Stimulated activated naive CD8-positive, alpha-beta T cell treated with anti-CD3 and anti-CD28 coated beads, Interleukin-15, Interleukin-2, amounts not matched to agents 100 ng/mL and 50 ng/mL, for 24 hours (primary cell): ENCODE results near the gene PCBP3.
A peak's percentile ranks its signal among the peaks of the same experiment; 100 is the strongest.

Experiments
- H3K27ac Mint-ChIP-seq: one replicate; pipeline ENCODE4 v1.8.0; 2021; ENCODE audit warnings: mild to moderate bottlenecking, mixed read lengths
- H3K27me3 Mint-ChIP-seq: one replicate; pipeline ENCODE4 v1.8.0; 2021; ENCODE audit warnings: mixed read lengths
- H3K36me3 Mint-ChIP-seq: one replicate; pipeline ENCODE4 v1.8.0; 2021; ENCODE audit warnings: low read depth, mixed read lengths
- H3K4me1 Mint-ChIP-seq: one replicate; pipeline ENCODE4 v1.8.0; 2021; ENCODE audit warnings: low read depth, mixed read lengths
- H3K4me3 Mint-ChIP-seq: one replicate; pipeline ENCODE4 v1.8.0; 2021; ENCODE audit warnings: mild to moderate bottlenecking, mixed read lengths
- H3K9me3 Mint-ChIP-seq: one replicate; pipeline ENCODE4 v1.8.0; 2021; ENCODE audit warnings: mixed read lengths

PCBP3 gene

GRCh38 chr21:45736690-45737484, 93.4 kb downstream of the PCBP3 start:
- H3K4me1 Mint-ChIP-seq: peaks cover 6% of the 10 kb centered on the region
- no peak overlapping the region for H3K27ac Mint-ChIP-seq
- H3K27me3 Mint-ChIP-seq: peaks cover 4% of the 10 kb centered on the region
- H3K4me3 Mint-ChIP-seq: no peak overlapping the region
- H3K9me3 Mint-ChIP-seq: no peaks in the 10 kb centered on the region
- H3K36me3 Mint-ChIP-seq: no peaks in the 10 kb centered on the region

GRCh38 chr21:45737485-45738166, 94.1 kb downstream of the PCBP3 start:
- Mint-ChIP-seq H3K27me3 (peaks cover 4% of the 10 kb centered on the region), H3K9me3 (no peaks in the 10 kb centered on the region), H3K4me3 (no peak overlapping the region), H3K27ac (peak overlapping the region; percentile 46), H3K4me1 (peaks cover 13% of the 10 kb centered on the region), H3K36me3 (no peaks in the 10 kb centered on the region)

DNA sequence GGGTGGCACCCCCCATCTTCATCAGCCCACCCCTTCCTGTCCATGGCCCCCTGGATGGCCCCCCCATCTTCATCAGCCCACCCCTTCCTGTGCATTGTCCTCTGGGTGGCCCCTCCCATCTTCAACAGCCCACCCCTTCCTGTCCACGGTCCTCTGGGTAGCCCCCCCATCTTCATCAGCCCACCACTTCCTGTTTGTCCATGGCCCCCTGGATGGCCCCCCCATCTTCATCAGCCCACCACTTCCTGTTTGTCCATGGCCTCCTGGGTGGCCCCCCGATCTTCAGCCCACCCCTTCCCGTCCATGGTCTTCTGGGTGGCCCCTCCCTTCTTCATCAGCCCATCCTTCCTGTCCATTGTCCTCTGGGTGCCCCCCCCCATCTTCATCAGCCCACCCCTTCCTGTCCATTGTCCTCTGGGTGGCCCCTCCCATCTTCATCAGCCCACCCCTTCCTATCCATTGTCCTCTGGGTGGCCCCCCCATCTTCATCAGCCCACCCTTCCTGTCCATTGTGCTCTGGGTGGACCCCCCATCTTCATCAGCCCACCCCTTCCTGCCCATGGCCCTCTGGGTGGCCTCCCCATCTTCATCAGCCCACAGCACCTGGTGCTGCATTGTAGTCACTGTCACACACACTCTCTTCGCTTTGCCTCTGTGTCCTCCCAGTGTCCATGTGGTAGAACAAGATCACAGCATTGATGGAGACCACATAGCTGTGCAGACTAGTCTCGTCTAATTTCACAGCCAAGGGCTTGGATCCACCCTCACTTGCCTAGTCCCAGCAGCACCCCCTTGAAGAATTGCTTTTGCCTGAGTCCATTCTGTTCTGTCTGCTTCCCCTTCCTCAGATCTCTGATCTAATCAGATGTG, 95.9 kb downstream of the PCBP3 start:
- H3K4me1 Mint-ChIP-seq: peaks cover 15% of the 10 kb centered on the region
- H3K27ac Mint-ChIP-seq: no peak overlapping the region
- H3K4me3 Mint-ChIP-seq: no peak overlapping the region
- no peaks in the 10 kb centered on the region for H3K36me3 Mint-ChIP-seq
- no peaks in the 10 kb centered on the region for H3K9me3 Mint-ChIP-seq
- no peaks in the 10 kb centered on the region for H3K27me3 Mint-ChIP-seq

- H3K4me1 Mint-ChIP-seq: peaks cover 15% of the 10 kb centered on the region
- H3K36me3 Mint-ChIP-seq: no peaks in the 10 kb centered on the region
- no peak overlapping the region for H3K27ac Mint-ChIP-seq
- no peak overlapping the region for H3K4me3 Mint-ChIP-seq
- no peaks in the 10 kb centered on the region for H3K27me3 Mint-ChIP-seq
- H3K9me3 Mint-ChIP-seq: no peaks in the 10 kb centered on the region
Observed at GRCh38 chr21:45740088-45740440, 96.5 kb downstream of the PCBP3 start.

DNA sequence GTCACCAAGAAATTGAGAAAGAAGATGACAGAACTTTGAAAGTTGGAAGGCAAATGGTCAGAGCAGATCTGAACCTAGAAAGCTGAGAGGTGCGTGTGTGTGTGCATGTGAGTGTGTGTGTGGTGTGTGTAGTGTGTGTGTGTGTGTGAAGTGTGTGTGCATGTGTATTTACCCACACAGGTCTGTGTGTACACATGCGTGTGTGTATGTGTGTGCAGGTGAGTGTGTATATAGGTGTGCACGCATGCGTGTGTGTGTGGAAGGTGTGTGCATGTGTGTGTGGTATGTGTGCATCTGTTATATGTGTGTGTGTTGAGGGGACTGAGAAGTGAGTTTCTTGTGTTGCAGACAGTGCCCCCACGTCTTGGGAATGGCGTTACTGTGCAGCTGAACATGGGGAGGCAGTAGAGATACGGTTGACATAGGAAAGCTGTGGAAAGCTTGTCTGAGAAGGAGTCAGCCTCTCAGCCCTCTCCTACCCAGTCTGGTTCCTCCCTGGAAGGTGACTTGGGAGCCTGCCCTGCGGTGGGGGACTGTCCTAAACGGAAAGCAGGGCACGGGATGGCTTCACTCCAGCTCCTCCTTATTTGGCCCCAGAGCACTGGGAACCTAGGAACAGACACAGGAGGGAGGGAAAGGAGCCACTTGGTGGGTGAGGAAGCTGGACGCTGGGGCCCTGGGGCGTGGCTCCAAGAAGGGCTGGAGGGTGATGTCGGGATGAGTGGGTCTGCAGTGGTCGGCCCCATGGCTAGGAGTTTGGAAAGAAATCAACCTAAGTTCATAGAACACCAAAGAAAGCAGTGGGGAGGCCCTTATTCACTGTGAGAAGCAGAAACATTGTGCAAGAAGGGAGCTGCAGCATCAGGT, 97.2 kb downstream of the PCBP3 start:
- no peak overlapping the region for H3K27ac Mint-ChIP-seq
- H3K36me3 Mint-ChIP-seq: no peaks in the 10 kb centered on the region
- peaks cover 15% of the 10 kb centered on the region for H3K4me1 Mint-ChIP-seq
- H3K27me3 Mint-ChIP-seq: no peaks in the 10 kb centered on the region
- H3K9me3 Mint-ChIP-seq: peaks cover 3% of the 10 kb centered on the region
- H3K4me3 Mint-ChIP-seq: no peak overlapping the region

DNA sequence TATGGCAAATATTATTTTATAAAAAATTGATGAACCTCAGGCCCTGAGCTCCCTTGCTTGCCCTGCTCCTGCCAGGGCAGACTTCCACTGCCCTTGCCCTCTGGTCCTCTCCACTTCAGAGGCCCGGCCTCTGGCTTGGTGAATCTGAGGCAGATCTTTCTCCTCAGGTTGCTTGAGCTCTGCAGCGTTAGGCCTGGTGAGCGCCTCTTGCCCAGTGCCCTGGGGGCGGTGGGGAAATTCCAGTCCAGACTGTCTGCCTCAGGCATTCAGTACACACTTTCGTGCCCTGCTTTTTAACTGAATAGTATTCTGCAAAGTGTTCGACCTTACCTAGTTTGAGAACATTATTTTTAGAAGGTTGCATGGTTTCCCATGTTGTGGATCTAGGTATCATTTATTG, 98.2 kb downstream of the PCBP3 start:
- no peaks in the 10 kb centered on the region for H3K36me3 Mint-ChIP-seq
- peaks cover 3% of the 10 kb centered on the region for H3K9me3 Mint-ChIP-seq
- H3K4me3 Mint-ChIP-seq: no peak overlapping the region
- no peaks in the 10 kb centered on the region for H3K27me3 Mint-ChIP-seq
- H3K4me1 Mint-ChIP-seq: peaks cover 15% of the 10 kb centered on the region
- no peak overlapping the region for H3K27ac Mint-ChIP-seq

GRCh38 chr21:45742247-45742646, 98.7 kb downstream of the PCBP3 start:
- peaks cover 3% of the 10 kb centered on the region for H3K9me3 Mint-ChIP-seq
- H3K36me3 Mint-ChIP-seq: no peaks in the 10 kb centered on the region
- H3K27ac Mint-ChIP-seq: no peak overlapping the region
- H3K27me3 Mint-ChIP-seq: no peaks in the 10 kb centered on the region
- peaks cover 15% of the 10 kb centered on the region for H3K4me1 Mint-ChIP-seq
- no peak overlapping the region for H3K4me3 Mint-ChIP-seq

DNA sequence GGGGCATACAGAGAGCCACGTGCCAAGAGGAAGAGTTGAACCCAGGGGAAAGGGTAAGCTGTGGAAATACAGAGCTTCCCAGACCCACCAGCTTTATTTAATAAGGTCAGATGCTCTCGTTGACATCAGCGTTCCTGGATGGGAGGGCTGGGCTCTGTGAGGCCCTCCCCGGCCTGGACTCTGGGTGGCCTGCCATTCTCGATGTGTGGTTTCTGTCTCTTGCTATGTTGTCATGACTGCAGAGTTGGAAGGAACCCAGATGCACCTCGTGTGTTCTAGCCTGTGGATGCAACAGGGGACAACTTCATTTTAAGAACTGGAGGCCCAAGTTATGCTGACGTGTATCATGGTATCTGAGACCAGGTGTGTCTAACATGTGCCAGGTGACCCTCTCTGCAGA, 101.7 kb downstream of the PCBP3 start:
- Mint-ChIP-seq H3K27me3 (no peaks in the 10 kb centered on the region), H3K36me3 (no peaks in the 10 kb centered on the region), H3K27ac (no peak overlapping the region), H3K4me3 (no peak overlapping the region), H3K4me1 (peaks cover 12% of the 10 kb centered on the region), H3K9me3 (peaks cover 3% of the 10 kb centered on the region)

- Mint-ChIP-seq H3K9me3 (peaks cover 3% of the 10 kb centered on the region), H3K36me3 (no peaks in the 10 kb centered on the region), H3K27me3 (no peaks in the 10 kb centered on the region), H3K4me1 (peaks cover 5% of the 10 kb centered on the region), H3K4me3 (no peak overlapping the region), H3K27ac (no peak overlapping the region)
Observed at GRCh38 chr21:45747233-45747766, 103.8 kb downstream of the PCBP3 start.

DNA sequence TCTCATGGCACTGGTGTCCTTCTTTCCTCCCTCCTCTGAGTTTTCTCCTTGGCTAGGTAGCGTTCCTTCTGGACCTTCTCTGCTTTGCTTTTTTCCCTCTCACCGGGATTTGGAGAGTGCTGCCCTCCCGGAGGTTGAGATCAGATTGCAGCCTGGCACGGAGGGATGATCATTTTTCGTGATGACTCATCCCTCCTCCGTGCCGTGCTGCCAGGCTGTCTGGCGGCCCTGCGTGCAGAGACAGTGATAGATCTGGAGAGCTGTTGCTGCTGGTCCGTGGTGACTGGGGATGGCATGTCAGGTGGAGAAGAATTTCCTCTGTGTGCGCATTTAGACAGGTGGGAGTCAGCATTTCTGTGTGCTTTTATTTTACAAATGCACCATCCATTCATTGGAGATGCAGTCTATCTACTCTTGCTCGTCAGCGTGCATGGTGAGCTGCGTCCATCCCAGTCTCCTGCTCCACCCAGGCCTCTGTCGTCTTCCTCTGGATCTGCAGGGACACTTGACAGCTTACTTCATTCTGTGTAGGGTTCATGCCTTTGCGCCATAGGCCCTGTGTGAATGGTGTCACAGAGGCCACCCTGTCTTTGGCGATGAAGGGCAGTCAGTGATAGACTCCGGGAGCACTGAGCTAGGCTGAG, 104.4 kb downstream of the PCBP3 start:
- Mint-ChIP-seq H3K27ac (no peak overlapping the region), H3K36me3 (no peaks in the 10 kb centered on the region), H3K4me3 (no peak overlapping the region), H3K9me3 (peaks cover 3% of the 10 kb centered on the region), H3K27me3 (no peaks in the 10 kb centered on the region), H3K4me1 (no peaks in the 10 kb centered on the region)

DNA sequence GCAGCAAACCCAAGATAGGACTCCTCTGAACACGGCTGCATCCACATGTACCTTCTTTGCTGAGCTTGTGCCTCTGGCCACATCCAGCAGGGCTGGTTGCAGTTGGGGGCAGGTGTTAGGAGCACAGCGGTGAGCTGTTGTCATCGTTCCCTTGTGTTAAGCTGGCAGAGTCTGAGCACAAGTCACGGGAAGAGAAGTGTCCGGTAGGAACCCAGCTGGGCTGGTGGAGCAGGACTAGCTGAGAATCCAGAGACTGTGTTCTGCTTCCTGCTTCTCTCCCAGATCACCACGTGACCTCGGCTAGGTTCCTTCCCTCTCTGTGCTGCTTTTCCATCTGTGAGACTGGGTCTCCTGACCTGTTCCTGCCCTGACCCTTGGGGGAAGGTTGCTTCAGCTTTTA, 105.1 kb downstream of the PCBP3 start:
- Mint-ChIP-seq H3K9me3 (peaks cover 3% of the 10 kb centered on the region), H3K4me3 (no peak overlapping the region), H3K4me1 (no peaks in the 10 kb centered on the region), H3K27me3 (peaks cover 3% of the 10 kb centered on the region), H3K27ac (no peak overlapping the region), H3K36me3 (no peaks in the 10 kb centered on the region)

- no peak overlapping the region for H3K4me3 Mint-ChIP-seq
- peaks cover 4% of the 10 kb centered on the region for H3K27me3 Mint-ChIP-seq
- H3K27ac Mint-ChIP-seq: no peak overlapping the region
- H3K36me3 Mint-ChIP-seq: no peaks in the 10 kb centered on the region
- peaks cover 3% of the 10 kb centered on the region for H3K9me3 Mint-ChIP-seq
- no peaks in the 10 kb centered on the region for H3K4me1 Mint-ChIP-seq
Observed at GRCh38 chr21:45749974-45750373, 106.4 kb downstream of the PCBP3 start.

DNA sequence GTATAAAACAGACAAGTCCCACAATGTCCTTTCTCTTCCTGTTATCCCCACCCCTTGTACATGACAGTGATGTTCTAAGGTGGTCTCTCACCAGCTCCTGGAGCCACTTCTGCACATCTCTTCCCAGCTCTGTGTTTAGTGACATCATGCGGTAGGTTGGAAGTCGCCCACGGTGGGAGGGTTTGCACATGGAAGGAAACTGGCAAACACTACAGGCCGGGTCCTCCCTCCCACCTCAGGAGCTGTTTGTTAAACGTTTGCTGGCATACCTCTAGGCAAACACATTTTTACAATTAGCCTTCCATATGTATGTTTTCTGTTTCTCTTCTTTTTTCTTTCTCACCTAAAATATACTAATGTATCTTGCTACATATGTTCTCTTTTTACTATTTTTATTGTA, 107.4 kb downstream of the PCBP3 start:
- H3K9me3 Mint-ChIP-seq: peaks cover 5% of the 10 kb centered on the region
- H3K27me3 Mint-ChIP-seq: peaks cover 4% of the 10 kb centered on the region
- no peaks in the 10 kb centered on the region for H3K4me1 Mint-ChIP-seq
- no peaks in the 10 kb centered on the region for H3K36me3 Mint-ChIP-seq
- H3K27ac Mint-ChIP-seq: no peak overlapping the region
- H3K4me3 Mint-ChIP-seq: no peak overlapping the region

DNA sequence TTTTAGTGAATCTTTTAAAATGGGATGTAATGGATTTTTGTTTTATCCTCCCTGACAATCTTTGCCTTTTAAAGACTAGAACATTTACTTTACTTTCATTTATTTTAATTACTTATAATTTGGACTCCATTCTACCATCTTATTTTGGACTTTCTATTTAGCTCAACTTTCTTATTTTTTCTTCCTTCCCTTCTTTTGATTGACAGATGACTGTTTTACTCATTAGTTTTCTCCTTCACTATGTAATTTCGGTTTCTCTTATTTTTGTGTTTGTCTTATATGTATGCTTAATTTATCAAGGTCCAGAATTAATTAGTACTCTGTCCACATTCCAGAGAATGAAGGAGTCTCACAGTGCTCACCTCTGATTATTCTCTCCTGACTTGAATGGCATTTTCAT, 109.9 kb downstream of the PCBP3 start:
- H3K9me3 Mint-ChIP-seq: peaks cover 13% of the 10 kb centered on the region
- H3K4me1 Mint-ChIP-seq: no peaks in the 10 kb centered on the region
- H3K27me3 Mint-ChIP-seq: peaks cover 4% of the 10 kb centered on the region
- no peak overlapping the region for H3K4me3 Mint-ChIP-seq
- H3K27ac Mint-ChIP-seq: no peak overlapping the region
- H3K36me3 Mint-ChIP-seq: no peaks in the 10 kb centered on the region
